CD4-positive, CD25-positive, alpha-beta regulatory T cell (primary cell): ENCODE data around the gene UBTFL1. TPM values are rescaled to one million over a fixed set of nuclear protein-coding genes. Genes with fewer than 3 reads are reported as not detected.

ENCODE experiments used
- polyA plus RNA-seq, 4 donors: library from polyadenylated mRNA; unstranded; fragments of 300-500 nt; fragmentation: Illumina TruSeq; gene quantifications; one replicate each; pipeline ENCODE4 v1.2.3, GENCODE V29; 2021
- total RNA-seq: library from RNA; stranded (reverse); gene quantifications from one replicate; pipeline ENCODE4 v1.2.3, GENCODE V29; 2022

UBTFL1 gene
- total and polyA plus RNA-seq, 5 donors from 2014 or later = not detected

Other genes with a start within 250 kb of the UBTFL1 start
- gene TRIM64B, start 207.5 kb upstream of the UBTFL1 start, total RNA-seq = not detected
- not detected for gene TRIM64B, start 207.5 kb upstream of the UBTFL1 start, polyA plus RNA-seq
- gene TRIM49D1, start 163.7 kb upstream of the UBTFL1 start, total RNA-seq = not detected
- not detected for gene TRIM49D1, start 163.7 kb upstream of the UBTFL1 start, polyA plus RNA-seq
- gene TRIM49D2, start 161.9 kb upstream of the UBTFL1 start, total RNA-seq = not detected
- gene TRIM49D2, start 161.9 kb upstream of the UBTFL1 start, polyA plus RNA-seq = not detected
- not detected for gene TRIM64, start 119.9 kb upstream of the UBTFL1 start, total RNA-seq
- gene TRIM64, start 119.9 kb upstream of the UBTFL1 start, polyA plus RNA-seq = not detected
- not detected for gene TRIM49C, start 54.8 kb upstream of the UBTFL1 start, total RNA-seq
- gene TRIM49C, start 54.8 kb upstream of the UBTFL1 start, polyA plus RNA-seq = not detected
- not detected for gene NAALAD2, start 48.7 kb downstream of the UBTFL1 start, total RNA-seq
- under 1 TPM in 2 of 4 donors, not detected in 2; 0.06 to 0.08 TPM for gene NAALAD2, start 48.7 kb downstream of the UBTFL1 start, polyA plus RNA-seq
- gene CHORDC1, start 137.1 kb downstream of the UBTFL1 start, total RNA-seq = 114 TPM
- gene CHORDC1, start 137.1 kb downstream of the UBTFL1 start, polyA plus RNA-seq = 10 to 100 TPM; 36.9 to 43.0 (median 40.7) TPM